GM12875 (cell line): ENCODE measurements around the gene STRIP1.

Experiments used
- H3K4me3 ChIP-seq: one replicate; pipeline ENCODE4 v1.5.1; 2011; ENCODE audit warnings: low read depth, low read length, control low read depth
- CTCF ChIP-seq: IDR thresholded peaks from 2 replicates; pipeline ENCODE4 v1.5.1; 2011; ENCODE audit warnings: low read depth, mild to moderate bottlenecking, control low read depth, inconsistent platforms, low read length, moderate library complexity, borderline replicate concordance; ENCODE audit not compliant: insufficient read depth

STRIP1 gene

GRCh38 chr1:110058591-110058990 lies 24.2 kb downstream of the STRIP1 start:
- H3K4me3 ChIP-seq = no peak overlapping the region
- no peak for TF ChIP-seq CTCF

- no peak for TF ChIP-seq CTCF
- H3K4me3 ChIP-seq = no peak overlapping the region
These were observed 24.9 kb downstream of the STRIP1 start for GRCh38 chr1:110059133-110059863.

GRCh38 chr1:110060034-110060661 lies 25.7 kb downstream of the STRIP1 start:
- H3K4me3 ChIP-seq = no peak overlapping the region
- TF ChIP-seq CTCF = peak; percentile 97

- no peak overlapping the region for H3K4me3 ChIP-seq
- no peak for TF ChIP-seq CTCF
These were observed 26.2 kb downstream of the STRIP1 start for GRCh38 chr1:110060662-110061060.

GRCh38 chr1:110061341-110061740 lies 26.9 kb downstream of the STRIP1 start:
- TF ChIP-seq CTCF = no peak
- H3K4me3 ChIP-seq = no peak overlapping the region

GRCh38 chr1:110062612-110063011 lies 28.2 kb downstream of the STRIP1 start:
- TF ChIP-seq CTCF = no peak
- H3K4me3 ChIP-seq = no peak overlapping the region

- TF ChIP-seq CTCF = no peak
- H3K4me3 ChIP-seq = no peak overlapping the region
These were observed 29.4 kb downstream of the STRIP1 start for GRCh38 chr1:110063781-110064180.
